Right lobe of liver (tissue), 6 donors: ENCODE results near the gene PCBP4. TPM values are rescaled to one million over a fixed set of nuclear protein-coding genes. Genes with fewer than 3 reads are reported as not detected.

Experiments used
- ATAC-seq, 4 donors: fragments of 200-7000 bp; cut with Tn5 transposase; one replicate each; pipeline ENCODE4 v1.9.1; 2020; ENCODE audit warnings: mild to moderate bottlenecking in 4 of 4, moderate library complexity in 4 of 4
- DNase-seq, 3 donors: peaks; one replicate each; pipeline ENCODE4 v3.0.0-alpha.2; 2020
- H3K27ac ChIP-seq, 3 donors: fragments of 200-600 bp; one replicate each; pipeline ENCODE4 v1.8.0; 2022
- H3K27me3 ChIP-seq, 2 donors: fragments of 200-600 bp; one replicate each; pipeline ENCODE4 v1.8.0; 2022
- H3K36me3 ChIP-seq, 4 donors: fragments of 200-600 bp; sonication (generic) in 1 of 4; one replicate each; pipeline versions ENCODE4 v1.5.1 to v1.8.0; 2017 to 2022; ENCODE audit warnings: control low read depth in 1 of 4
- H3K4me1 ChIP-seq, 4 donors: fragments of 200-600 bp; sonication (generic) in 1 of 4; one replicate each; pipeline versions ENCODE4 v1.5.1 to v1.8.0; 2017 to 2022; ENCODE audit warnings: control low read depth in 1 of 4
- H3K4me3 ChIP-seq, 3 donors: fragments of 200-600 bp; one replicate each; pipeline ENCODE4 v1.8.0; 2022
- H3K9me3 ChIP-seq, 4 donors: fragments of 200-600 bp; sonication (generic) in 1 of 4; one replicate each; pipeline versions ENCODE4 v1.5.1 to v1.8.0; 2017 to 2022; ENCODE audit warnings: control low read depth in 1 of 4
- CTCF ChIP-seq, 4 donors: fragments of 200-600 bp in 3 of 4; fragments of 450-650 bp in 1 of 4; IDR thresholded peaks; one replicate each; pipeline versions ENCODE4 v1.5.1 to v1.8.0; 2016 to 2022; ENCODE audit warnings: antibody characterized with exemption in 4 of 4, mild to moderate bottlenecking in 2 of 4
- POLR2A ChIP-seq: fragments of 450-650 bp; IDR thresholded peaks from one replicate; pipeline ENCODE4 v1.6.1; 2017; ENCODE audit warnings: antibody characterized with exemption, mild to moderate bottlenecking
- WGBS: methylation state at CpG from one replicate; pipeline ENCODE4 v1.1.6; 2018; ENCODE audit warnings: low coverage, low lambda C conversion rate; ENCODE audit not compliant: insufficient coverage; ENCODE audit errors: missing lambda C conversion rate; 5-methylcytosine and 5-hydroxymethylcytosine counted together
- intact Hi-C, 2 donors: fragments of 100-400 bp; cut with DNase I; formaldehyde crosslinking; loops; one replicate each; pipeline versions ENCODE4 v1.11.2 to v1.14.1; 2022
- total RNA-seq, 6 experiments: library from RNA; depleted of rRNA in 2 of 6; stranded (reverse); fragments of >200 nt in 2 of 6; fragmentation: NEBNext Ultra II Directional in 3 of 6; extraction: Animal tissue kit (Norgen Biotek cat#: 25700) in 3 of 6; gene quantifications; one replicate each; pipeline versions ENCODE4 v1.1.0 to v1.2.4, GENCODE V29; 2016 to 2023
- donor health status: DM: no; HTN: yes; CAD: no.
- donor health status: DM: no; HTN: no; CAD: no.
- donor health status: DM: no; HTN: no; CAD: no.
- donor health status: DM: no; HTN: yes; CAD: no.
- donor health status: DM: no; HTN: yes; CAD: no.

PCBP4 gene
- total RNA-seq, 6 experiments from 2014 or later: 6.5 to 19.2 (median 11.7) TPM

DNA sequence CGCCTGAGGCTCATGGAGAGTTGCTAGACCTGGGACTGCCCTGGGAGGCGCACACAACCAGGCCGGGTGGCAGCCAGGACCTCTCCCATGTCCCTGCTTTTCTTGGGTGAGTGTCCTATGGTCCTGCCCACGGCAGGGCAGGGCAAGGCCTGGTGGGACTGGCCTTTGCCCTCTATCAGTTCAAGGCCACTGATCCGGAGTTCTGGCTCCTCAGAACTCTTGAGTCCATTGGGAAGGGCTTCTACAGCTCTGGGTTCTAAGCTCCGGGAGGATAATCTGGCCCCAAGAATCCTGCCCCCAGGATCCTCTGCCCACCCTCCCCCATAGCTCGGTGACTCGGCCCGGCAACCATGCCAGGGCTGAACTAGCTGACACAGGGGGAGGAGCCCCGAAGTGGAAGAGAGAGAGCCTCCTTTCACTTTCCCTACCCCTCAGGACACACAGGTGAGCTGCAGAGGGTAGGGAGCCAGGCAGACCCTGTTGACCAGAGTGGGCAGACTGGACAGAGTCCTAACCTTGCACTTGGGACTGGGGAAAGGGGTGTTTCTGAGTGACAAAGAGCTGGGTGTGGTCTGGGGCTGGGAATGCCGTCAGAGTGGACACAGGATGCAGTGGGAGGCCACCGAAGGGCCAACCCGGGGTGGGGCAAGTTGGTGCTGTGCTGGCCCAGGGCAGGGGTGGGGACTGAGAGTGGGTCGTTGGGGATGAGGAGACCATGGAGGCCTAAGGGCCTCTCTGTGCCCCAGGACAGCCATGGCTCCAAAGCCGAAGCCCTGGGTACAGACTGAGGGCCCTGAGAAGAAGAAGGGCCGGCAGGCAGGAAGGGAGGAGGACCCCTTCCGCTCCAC is 24.4 kb downstream of the PCBP4 start:
- Histone ChIP-seq H3K27ac (peak overlapping the region; percentile 89 to 93 (median 89)), H3K9me3 (no peaks in the 10 kb centered on the region), H3K4me3 (peak overlapping the region; percentile 37 to 92 (median 64)), H3K27me3 (no peaks in the 10 kb centered on the region), H3K36me3 (peaks cover 0 to 5% (median 0%) of the 10 kb centered on the region in 4 donors), H3K4me1 (peaks cover 0 to 27% (median 10%) of the 10 kb centered on the region in 4 donors)
- ATAC-seq (peak; percentile 45 to 61 (median 52)), DNase-seq (peak; percentile 69 to 74 (median 72))
- WGBS: 0% methylated on average over 1 of the region's 17 CpGs
- peak; percentile 44 for TF ChIP-seq POLR2A
- TF ChIP-seq CTCF (IDR thresholded peaks at IDR 0.05): no peak
- intact Hi-C loops: loop anchor here in 1 of 2 donors (5.0 kb wide), 1 partner anchor 44 kb away; no protein-coding TSS in a partner anchor

DNA sequence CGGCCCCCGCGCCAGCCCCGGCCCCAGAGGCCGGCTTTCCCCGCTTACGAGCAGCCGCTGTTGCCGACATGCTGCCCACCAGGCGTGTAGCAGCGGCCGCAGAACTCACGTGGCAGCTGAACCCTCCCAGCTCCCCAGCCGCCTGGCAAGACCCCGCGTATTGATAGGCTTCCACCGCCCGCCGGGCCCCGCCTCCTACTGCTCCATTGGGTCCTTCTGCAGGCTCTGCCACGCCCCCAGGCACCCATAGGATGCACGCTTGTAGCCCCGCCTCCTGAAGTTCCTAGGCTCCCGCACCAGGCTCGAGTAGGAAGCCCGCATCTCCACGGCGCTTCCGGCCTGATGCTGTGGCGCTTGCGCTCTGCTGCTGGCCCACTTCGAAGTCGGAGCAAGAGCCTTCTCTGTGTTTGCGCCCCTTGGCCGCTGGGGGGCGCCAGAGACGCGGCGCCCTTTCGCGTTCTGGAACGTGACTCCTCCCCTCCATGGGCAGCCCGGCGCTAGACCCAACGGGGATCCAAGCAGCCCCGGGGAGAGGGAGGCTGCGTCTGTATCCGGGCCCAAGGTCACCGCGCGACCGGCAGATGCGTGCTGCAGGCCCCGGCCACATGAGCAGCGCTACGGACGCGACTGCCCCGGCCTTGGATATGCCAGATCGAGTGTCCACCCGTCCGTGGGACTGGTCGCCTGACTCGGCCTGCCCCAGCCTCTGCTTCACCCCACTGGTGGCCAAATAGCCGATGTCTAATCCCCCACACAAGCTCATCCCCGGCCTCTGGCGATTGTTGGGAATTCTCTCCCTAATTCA is 25.3 kb downstream of the PCBP4 start, which contains the start of the genes PARP3 and RRP9:
Gene PARP3 (plus strand): TSS at position 566 of the 805 bp plus-strand sequence. CDS start 993 bp downstream, outside the sequence.
Gene RRP9 (minus strand): TSS at position 107 of the 805 bp plus-strand sequence. CDS start 37 bp downstream, at position 70.
- TF ChIP-seq CTCF (IDR thresholded peaks at IDR 0.05): peak; percentile 99 to 100 (median 100)
- TF ChIP-seq POLR2A: peak; percentile 89
- no peaks in the 10 kb centered on the region for H3K9me3 ChIP-seq
- H3K4me1 ChIP-seq: peaks cover 0 to 27% (median 10%) of the 10 kb centered on the region in 4 donors
- ATAC-seq (peak; percentile 89 to 95 (median 91)), DNase-seq (peak; percentile 100)
- H3K36me3 ChIP-seq: peaks cover 0 to 13% (median under 1%) of the 10 kb centered on the region in 4 donors
- WGBS: no CpG with 5 or more reads among the region's 67 CpGs
- H3K27me3 ChIP-seq: no peaks in the 10 kb centered on the region
- intact Hi-C loops: loop anchor here in 1 of 2 donors (5.0 kb wide), 1 partner anchor 45 kb away; no protein-coding TSS in a partner anchor
- peak within 1 kb of the TSS; percentile 89 to 93 (median 89) for H3K27ac ChIP-seq
- peak within 1 kb of the TSS; percentile 73 to 93 (median 92) for H3K4me3 ChIP-seq

GRCh38 chr3:51941463-51941797 is 25.8 kb downstream of the PCBP4 start:
- Histone ChIP-seq H3K9me3 (no peaks in the 10 kb centered on the region), H3K4me3 (peak overlapping the region; percentile 73 to 93 (median 92)), H3K36me3 (peaks cover 0 to 17% (median 3%) of the 10 kb centered on the region in 4 donors), H3K27ac (peak overlapping the region in 1 of 3 donors; percentile 60), H3K27me3 (no peaks in the 10 kb centered on the region), H3K4me1 (peaks cover 0 to 27% (median 10%) of the 10 kb centered on the region in 4 donors)
- ATAC-seq (no peak), DNase-seq (no peak)
- 1% methylated on average over 10 of the region's 20 CpGs for WGBS
- intact Hi-C loops: loop anchor here in 1 of 2 donors (5.0 kb wide), 1 partner anchor 46 kb away; no protein-coding TSS in a partner anchor
- TF ChIP-seq CTCF (IDR thresholded peaks at IDR 0.05): no peak
- no peak for TF ChIP-seq POLR2A
